SK-N-SH (cell line): ENCODE measurements around the gene LRRFIP2. TPM values are rescaled to one million over a fixed set of nuclear protein-coding genes. Genes with fewer than 3 reads are reported as not detected.

Experiments used
- CTCF ChIA-PET: fragments of 300-600, 350-600 bp; formaldehyde crosslinking; extraction: SDS; loops from one replicate; lab custom pipeline; 2021; lab: Yijun Ruan, JAX
- POLR2A ChIA-PET: fragments of 350-600 bp; sonication (Branson Sonifier 250); formaldehyde crosslinking; extraction: SDS; loops from one replicate; lab custom pipeline; 2020; ENCODE audit warnings: antibody characterized with exemption, inconsistent platforms; lab: Yijun Ruan, JAX
- DNase-seq: peaks from one replicate; pipeline ENCODE4 v3.0.0; 2012
- H2AFZ ChIP-seq: fragments of 200-600 bp; sonication (generic); 2 replicates; pipeline ENCODE4 v1.8.1; 2016; ENCODE audit warnings: antibody characterized with exemption, mild to moderate bottlenecking, low read depth
- H3F3A ChIP-seq: fragments of 200-600 bp; sonication (generic); replicated peaks from 2 replicates; pipeline ENCODE3; 2016; ENCODE audit warnings: antibody characterized with exemption, mild to moderate bottlenecking; ENCODE audit not compliant: insufficient read depth
- H3K27ac ChIP-seq, 2 experiments: fragments of 200-500 bp in 1 of 2; fragments of 200-600 bp in 1 of 2; sonication (Bioruptor generic) in 1 of 2; sonication (generic), shearing (Covaris generic) in 1 of 2; 2 replicates each; pipeline versions ENCODE4 v1.5.1 to v1.6.1; 2014 to 2016; ENCODE audit warnings: low read depth in 2 of 2, inconsistent platforms in 1 of 2, low read length in 1 of 2, mild to moderate bottlenecking in 1 of 2, mixed read lengths in 1 of 2
- H3K27me3 ChIP-seq: fragments of 200-600 bp; sonication (generic), shearing (Covaris generic); 2 replicates; pipeline ENCODE4 v1.6.1; 2016; ENCODE audit warnings: mixed run types; ENCODE audit not compliant: insufficient read depth
- H3K36me3 ChIP-seq, 2 experiments: fragments of 200-500 bp in 1 of 2; fragments of 200-600 bp in 1 of 2; sonication (Bioruptor generic) in 1 of 2; sonication (generic) in 1 of 2; replicated peaks in 1 of 2; 2 replicates each; pipeline versions ENCODE3 to v1.5.1; 2014 to 2016; ENCODE audit warnings: low read length in 1 of 2, mild to moderate bottlenecking in 1 of 2; ENCODE audit not compliant: insufficient read depth in 2 of 2, control insufficient read depth in 1 of 2
- H3K4me1 ChIP-seq, 2 experiments: fragments of 200-500 bp in 1 of 2; fragments of 200-600 bp in 1 of 2; sonication (Bioruptor generic) in 1 of 2; sonication (generic), shearing (Covaris generic) in 1 of 2; 2 replicates each; pipeline versions ENCODE4 v1.5.1 to v1.6.1; 2014 to 2016; ENCODE audit warnings: low read depth in 1 of 2, low read length in 1 of 2, mixed run types in 1 of 2; ENCODE audit not compliant: insufficient read depth in 2 of 2, control insufficient read depth in 1 of 2
- H3K4me2 ChIP-seq: fragments of 200-600 bp; sonication (generic), shearing (Covaris generic); 2 replicates; pipeline ENCODE4 v1.6.1; 2017; ENCODE audit warnings: mixed run types
- H3K4me3 ChIP-seq, 2 experiments: fragments of 200-500 bp in 1 of 2; fragments of 200-600 bp in 1 of 2; sonication (Bioruptor generic) in 1 of 2; sonication (generic), shearing (Covaris generic) in 1 of 2; 2 replicates each; pipeline versions ENCODE4 v1.5.1 to v1.8.1; 2014 to 2016; ENCODE audit warnings: low read depth in 2 of 2, inconsistent platforms in 1 of 2, low read length in 1 of 2, mild to moderate bottlenecking in 1 of 2, mixed read lengths in 1 of 2, moderate library complexity in 1 of 2
- H3K79me2 ChIP-seq: fragments of 200-600 bp; sonication (generic); 2 replicates; pipeline ENCODE4 v1.8.1; 2017; ENCODE audit warnings: mild to moderate bottlenecking; ENCODE audit not compliant: insufficient read depth
- H3K9ac ChIP-seq: fragments of 200-600 bp; sonication (generic); 2 replicates; pipeline ENCODE4 v1.6.1; 2017; ENCODE audit warnings: mixed run types
- H3K9me2 ChIP-seq: fragments of 200-600 bp; sonication (generic); 2 replicates; pipeline ENCODE4 v1.6.1; 2017; ENCODE audit warnings: mixed run types
- H3K9me3 ChIP-seq: fragments of 200-600 bp; sonication (generic); 2 replicates; pipeline ENCODE4 v1.6.1; 2017; ENCODE audit warnings: mixed run types, mild to moderate bottlenecking, moderate library complexity
- H4K20me1 ChIP-seq: fragments of 200-600 bp; sonication (generic); 2 replicates; pipeline ENCODE4 v1.6.1; 2017; ENCODE audit warnings: mild to moderate bottlenecking, mixed run types; ENCODE audit not compliant: insufficient read depth
- ELF1 ChIP-seq: IDR thresholded peaks from 2 replicates; pipeline ENCODE4 v1.4.0; 2012
- EZH2phosphoT487 ChIP-seq: fragments of 200-600 bp; sonication (generic); IDR thresholded peaks from 2 replicates; pipeline ENCODE4 v1.6.1; 2017; ENCODE audit warnings: low read depth, mixed run types, mild to moderate bottlenecking, antibody characterized with exemption, moderate library complexity, borderline replicate concordance
- FOSL2 ChIP-seq: IDR thresholded peaks from 2 replicates; pipeline ENCODE4 v1.4.0; 2012; ENCODE audit warnings: low read depth, mild to moderate bottlenecking, moderate library complexity, borderline replicate concordance
- GABPA ChIP-seq: IDR thresholded peaks from 2 replicates; pipeline ENCODE4 v1.4.0; 2012; ENCODE audit warnings: low read depth, mild to moderate bottlenecking
- GATA2 ChIP-seq: sonication (generic); formaldehyde crosslinking; IDR thresholded peaks from 2 replicates; pipeline ENCODE4 v1.5.0; 2020; ENCODE audit warnings: mild to moderate bottlenecking, missing genetic modification reagents
- MEF2A ChIP-seq: IDR thresholded peaks from 2 replicates; pipeline ENCODE4 v1.4.0; 2012; ENCODE audit warnings: low read depth, borderline replicate concordance
- NFIC ChIP-seq: IDR thresholded peaks from 2 replicates; pipeline ENCODE4 v1.4.0; 2012; ENCODE audit warnings: borderline replicate concordance
- NRF1 ChIP-seq: IDR thresholded peaks from 2 replicates; pipeline ENCODE4 v1.6.1; 2012; ENCODE audit warnings: low read depth, mild to moderate bottlenecking, low read length
- RCOR1 ChIP-seq: fragments of 150-350 bp; IDR thresholded peaks from 2 replicates; pipeline ENCODE4 v1.6.1; 2017; ENCODE audit warnings: antibody characterized with exemption, low read length
- RFX5 ChIP-seq: IDR thresholded peaks from 2 replicates; pipeline ENCODE4 v1.6.1; 2012; ENCODE audit warnings: mild to moderate bottlenecking, improper control_type of control experiment, low read length
- SIN3A ChIP-seq: IDR thresholded peaks from 2 replicates; pipeline ENCODE4 v1.6.1; 2012; ENCODE audit warnings: low read depth, mild to moderate bottlenecking, low read length, moderate library complexity, borderline replicate concordance
- TAF1 ChIP-seq: IDR thresholded peaks from 2 replicates; pipeline ENCODE4 v1.6.1; 2012; ENCODE audit warnings: low read depth, mild to moderate bottlenecking, low read length, moderate library complexity, borderline replicate concordance
- WGBS: methylation state at CpG from one replicate; pipeline ENCODE4 v1.1.6; 2017; ENCODE audit warnings: low lambda C conversion rate; 5-methylcytosine and 5-hydroxymethylcytosine counted together
- polyA plus RNA-seq, 3 experiments: library from polyadenylated mRNA; depleted of rRNA; stranded (reverse); fragments of >200 nt; gene quantifications; 2 replicates each; pipeline ENCODE4 v1.2.3, GENCODE V29; 2012
- TF ChIP-seq, protein P1 (sequence below): IDR thresholded peaks from 2 replicates; pipeline ENCODE4 v1.6.1; 2012; ENCODE audit warnings: mild to moderate bottlenecking, low read depth, low read length, moderate library complexity
- TF ChIP-seq, protein P2 (sequence below): fragments of 200-600 bp; sonication (generic); IDR thresholded peaks from 2 replicates; pipeline ENCODE4 v1.6.1; 2017; ENCODE audit warnings: antibody characterized with exemption, mild to moderate bottlenecking, moderate library complexity
- TF ChIP-seq, protein P3 (sequence below): fragments of 150-350 bp; IDR thresholded peaks from 2 replicates; pipeline ENCODE4 v1.6.1; 2017; ENCODE audit warnings: antibody characterized with exemption, low read length, low read depth, borderline replicate concordance
- TF ChIP-seq, protein P4 (sequence below): IDR thresholded peaks from 2 replicates; pipeline ENCODE4 v1.4.0; 2012; ENCODE audit warnings: low read depth, borderline replicate concordance

LRRFIP2 gene
- polyA plus RNA-seq, 1 of the 3 experiments (the other 2 are of a cell fraction), result 27.2 TPM

DNA sequence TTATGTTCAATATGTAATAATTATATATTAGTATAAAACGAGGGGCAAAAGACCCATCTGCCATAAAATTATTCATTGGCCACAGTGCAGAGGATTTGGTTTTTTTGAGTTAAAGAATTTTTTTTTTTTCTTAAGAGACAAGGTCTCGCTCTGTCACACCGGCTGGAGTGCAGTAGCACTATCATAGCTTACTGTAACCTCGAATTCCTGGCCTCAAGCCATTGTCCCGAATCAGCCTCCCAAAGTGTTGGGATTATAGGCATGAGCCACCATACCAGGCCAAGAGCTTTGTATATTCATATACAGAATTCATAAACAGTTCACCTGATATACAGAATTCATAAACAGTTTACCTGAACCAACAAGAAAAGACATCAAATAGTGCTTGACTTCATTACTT, 20.2 kb upstream of the LRRFIP2 start (continued):
- TF ChIP-seq, protein P1, sequence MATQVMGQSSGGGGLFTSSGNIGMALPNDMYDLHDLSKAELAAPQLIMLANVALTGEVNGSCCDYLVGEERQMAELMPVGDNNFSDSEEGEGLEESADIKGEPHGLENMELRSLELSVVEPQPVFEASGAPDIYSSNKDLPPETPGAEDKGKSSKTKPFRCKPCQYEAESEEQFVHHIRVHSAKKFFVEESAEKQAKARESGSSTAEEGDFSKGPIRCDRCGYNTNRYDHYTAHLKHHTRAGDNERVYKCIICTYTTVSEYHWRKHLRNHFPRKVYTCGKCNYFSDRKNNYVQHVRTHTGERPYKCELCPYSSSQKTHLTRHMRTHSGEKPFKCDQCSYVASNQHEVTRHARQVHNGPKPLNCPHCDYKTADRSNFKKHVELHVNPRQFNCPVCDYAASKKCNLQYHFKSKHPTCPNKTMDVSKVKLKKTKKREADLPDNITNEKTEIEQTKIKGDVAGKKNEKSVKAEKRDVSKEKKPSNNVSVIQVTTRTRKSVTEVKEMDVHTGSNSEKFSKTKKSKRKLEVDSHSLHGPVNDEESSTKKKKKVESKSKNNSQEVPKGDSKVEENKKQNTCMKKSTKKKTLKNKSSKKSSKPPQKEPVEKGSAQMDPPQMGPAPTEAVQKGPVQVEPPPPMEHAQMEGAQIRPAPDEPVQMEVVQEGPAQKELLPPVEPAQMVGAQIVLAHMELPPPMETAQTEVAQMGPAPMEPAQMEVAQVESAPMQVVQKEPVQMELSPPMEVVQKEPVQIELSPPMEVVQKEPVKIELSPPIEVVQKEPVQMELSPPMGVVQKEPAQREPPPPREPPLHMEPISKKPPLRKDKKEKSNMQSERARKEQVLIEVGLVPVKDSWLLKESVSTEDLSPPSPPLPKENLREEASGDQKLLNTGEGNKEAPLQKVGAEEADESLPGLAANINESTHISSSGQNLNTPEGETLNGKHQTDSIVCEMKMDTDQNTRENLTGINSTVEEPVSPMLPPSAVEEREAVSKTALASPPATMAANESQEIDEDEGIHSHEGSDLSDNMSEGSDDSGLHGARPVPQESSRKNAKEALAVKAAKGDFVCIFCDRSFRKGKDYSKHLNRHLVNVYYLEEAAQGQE, result no peak

DNA sequence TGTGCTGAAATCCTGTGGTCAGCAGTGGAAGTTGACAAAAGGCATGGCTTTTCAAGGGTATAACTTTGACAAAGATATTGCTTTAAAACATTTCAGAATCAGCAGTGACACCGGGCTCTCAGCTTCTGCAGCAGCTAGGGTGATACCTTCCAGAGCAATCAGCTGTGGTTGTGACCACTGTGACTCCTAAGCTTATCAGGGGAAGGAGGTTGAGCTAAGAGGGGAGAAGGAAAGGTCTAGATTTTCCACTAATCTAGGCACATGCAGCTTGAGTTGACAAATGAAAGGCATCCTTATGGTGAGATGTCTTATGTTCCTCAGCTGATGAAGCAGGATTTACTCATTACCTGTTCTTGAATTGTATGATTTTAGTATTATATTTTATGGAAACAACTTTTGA, 16.3 kb upstream of the LRRFIP2 start:
- Histone ChIP-seq H3K9ac (no peak overlapping the region), H3K27me3 (no peaks in the 10 kb centered on the region), H3F3A (no peaks in the 10 kb centered on the region), H3K4me1 (no peaks in the 10 kb centered on the region), H2AFZ (no peak overlapping the region), H3K36me3 (no peaks in the 10 kb centered on the region), H3K4me2 (no peak overlapping the region), H3K9me2 (no peaks in the 10 kb centered on the region), H3K79me2 (no peaks in the 10 kb centered on the region), H3K4me3 (no peak overlapping the region), H3K9me3 (no peaks in the 10 kb centered on the region), H3K27ac (no peak overlapping the region), H4K20me1 (no peaks in the 10 kb centered on the region)
- TF ChIP-seq, protein P2, sequence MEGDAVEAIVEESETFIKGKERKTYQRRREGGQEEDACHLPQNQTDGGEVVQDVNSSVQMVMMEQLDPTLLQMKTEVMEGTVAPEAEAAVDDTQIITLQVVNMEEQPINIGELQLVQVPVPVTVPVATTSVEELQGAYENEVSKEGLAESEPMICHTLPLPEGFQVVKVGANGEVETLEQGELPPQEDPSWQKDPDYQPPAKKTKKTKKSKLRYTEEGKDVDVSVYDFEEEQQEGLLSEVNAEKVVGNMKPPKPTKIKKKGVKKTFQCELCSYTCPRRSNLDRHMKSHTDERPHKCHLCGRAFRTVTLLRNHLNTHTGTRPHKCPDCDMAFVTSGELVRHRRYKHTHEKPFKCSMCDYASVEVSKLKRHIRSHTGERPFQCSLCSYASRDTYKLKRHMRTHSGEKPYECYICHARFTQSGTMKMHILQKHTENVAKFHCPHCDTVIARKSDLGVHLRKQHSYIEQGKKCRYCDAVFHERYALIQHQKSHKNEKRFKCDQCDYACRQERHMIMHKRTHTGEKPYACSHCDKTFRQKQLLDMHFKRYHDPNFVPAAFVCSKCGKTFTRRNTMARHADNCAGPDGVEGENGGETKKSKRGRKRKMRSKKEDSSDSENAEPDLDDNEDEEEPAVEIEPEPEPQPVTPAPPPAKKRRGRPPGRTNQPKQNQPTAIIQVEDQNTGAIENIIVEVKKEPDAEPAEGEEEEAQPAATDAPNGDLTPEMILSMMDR, result no peak
- no peak for TF ChIP-seq GABPA
- TF ChIP-seq FOSL2, result no peak
- TF ChIP-seq MEF2A, result no peak
- TF ChIP-seq ELF1, result no peak
- no peak for TF ChIP-seq SIN3A
- TF ChIP-seq, protein P3, sequence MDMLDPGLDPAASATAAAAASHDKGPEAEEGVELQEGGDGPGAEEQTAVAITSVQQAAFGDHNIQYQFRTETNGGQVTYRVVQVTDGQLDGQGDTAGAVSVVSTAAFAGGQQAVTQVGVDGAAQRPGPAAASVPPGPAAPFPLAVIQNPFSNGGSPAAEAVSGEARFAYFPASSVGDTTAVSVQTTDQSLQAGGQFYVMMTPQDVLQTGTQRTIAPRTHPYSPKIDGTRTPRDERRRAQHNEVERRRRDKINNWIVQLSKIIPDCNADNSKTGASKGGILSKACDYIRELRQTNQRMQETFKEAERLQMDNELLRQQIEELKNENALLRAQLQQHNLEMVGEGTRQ, result no peak
- no peak for TF ChIP-seq NFIC
- TF ChIP-seq, protein P4, sequence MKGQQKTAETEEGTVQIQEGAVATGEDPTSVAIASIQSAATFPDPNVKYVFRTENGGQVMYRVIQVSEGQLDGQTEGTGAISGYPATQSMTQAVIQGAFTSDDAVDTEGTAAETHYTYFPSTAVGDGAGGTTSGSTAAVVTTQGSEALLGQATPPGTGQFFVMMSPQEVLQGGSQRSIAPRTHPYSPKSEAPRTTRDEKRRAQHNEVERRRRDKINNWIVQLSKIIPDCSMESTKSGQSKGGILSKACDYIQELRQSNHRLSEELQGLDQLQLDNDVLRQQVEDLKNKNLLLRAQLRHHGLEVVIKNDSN, result no peak
- TF ChIP-seq GATA2 (CRISPR knock-in tag), result no peak
- TF ChIP-seq EZH2phosphoT487, result no peak
- no peak for TF ChIP-seq TAF1
- TF ChIP-seq RFX5, result no peak
- no peak for TF ChIP-seq RCOR1
- TF ChIP-seq NRF1, result no peak
- WGBS, result 100% methylated on average over 1 of the region's 1 CpG
- CTCF ChIA-PET, result interaction anchor here (0.6 to 1.0 kb wide), 2 partner anchors 23 to 324 kb away, joined by 3 read pairs; no protein-coding TSS in a partner anchor
- DNase-seq, result no peak
- POLR2A ChIA-PET, result interaction anchor here (0.6 kb wide), 1 partner anchor 1226 kb away, joined by 4 read pairs; no protein-coding TSS in a partner anchor
